ENCODE measurements around the gene XRRA1. TPM values are rescaled to one million over a fixed set of nuclear protein-coding genes. Genes with fewer than 3 reads are reported as not detected.

The XRRA1 gene
- total and polyA plus RNA-seq, 2 of the 4 experiments (the other 2 are of a cell fraction), result 5.4 to 6.3 TPM

- no peaks in the 10 kb centered on the region for H3K27me3 ChIP-seq (ENCODE audit: control insufficient read depth, insufficient read depth, low read length)
- ChIA-PET CTCF (no interaction called here), POLR2A (ENCODE audit: unreplicated experiment) (no interaction called here)
- H3K9me3 ChIP-seq (ENCODE audit: control insufficient read depth, insufficient read depth, low read length), result no peaks in the 10 kb centered on the region
- H4K20me1 ChIP-seq (ENCODE audit: insufficient read depth, low read length), result peaks cover 8% of the 10 kb centered on the region; the same call in 1 of the 2 replicates
- 60% methylated on average over 1 of the region's 7 CpGs; no CpG with 5 or more reads in 1 of the 2 experiments for WGBS, 2 experiments (ENCODE audit: extremely low coverage in 2 of 2, insufficient read length in 1 of 2)
- H3K36me3 ChIP-seq (ENCODE audit: control insufficient read depth, insufficient read depth, low read length), result peaks cover 29% of the 10 kb centered on the region
- intact Hi-C loops (cut with micrococcal nuclease) (no loop called here), dilution Hi-C loops (cut with HindIII; ENCODE audit: low sequenced_read_pairs, unreplicated experiment) (no loop called here), in situ Hi-C loops (cut with MboI; ENCODE audit: low sequenced_read_pairs) (loop anchor here (25.0 kb wide), 1 partner anchor 237 kb away; no protein-coding TSS in a partner anchor)
- peak overlapping the region; percentile 63; the same call in 2 of the 3 replicates for H2BK15ac ChIP-seq (ENCODE audit: low read depth, low read length)
- peaks cover 9% of the 10 kb centered on the region for H3K4me1 ChIP-seq (ENCODE audit: control insufficient read depth, insufficient read depth, low read length)
- no peak overlapping the region; the same call in 1 of the 2 replicates for H4K5ac ChIP-seq (ENCODE audit: low read depth, low read length)
- peak overlapping the region; percentile 85 for H2AK9ac ChIP-seq (replicated peaks; ENCODE audit: low read depth, low read length, poor library complexity)
- H2BK5ac ChIP-seq (ENCODE audit: low read depth, low read length, poor library complexity, severe bottlenecking), result peak overlapping the region; percentile 75
- peak; percentile 84 for DNase-seq
- peak overlapping the region; percentile 41 for H3K56ac ChIP-seq (ENCODE audit: extremely low read depth, insufficient read depth, low read length)
- peak overlapping the region; percentile 92 for H2AK5ac ChIP-seq (ENCODE audit: low read depth, low read length)
- peaks cover 27% of the 10 kb centered on the region for H3K9me1 ChIP-seq (ENCODE audit: insufficient read depth, low read length)
- peak overlapping the region; percentile 71; the same call in 1 of the 2 replicates for H3K18ac ChIP-seq (ENCODE audit: low read depth, low read length)
- no peak overlapping the region for H3K4me3 ChIP-seq (ENCODE audit: insufficient read depth, low read depth, low read length)
- no peak overlapping the region for H3K9ac ChIP-seq (ENCODE audit: low read depth, low read length)
- H2BK20ac ChIP-seq (ENCODE audit: low read depth, low read length), result peak overlapping the region; percentile 79
- ATAC-seq (ENCODE audit: low read depth), result peak; percentile 89
- peak overlapping the region; percentile 81 for H2AFZ ChIP-seq (replicated peaks; ENCODE audit: low read length, poor library complexity)
- H3K4me2 ChIP-seq (ENCODE audit: low read depth, low read length), result peak overlapping the region; percentile 59
- peak overlapping the region; percentile 5 to 79; a peak in 2 of 4 replicates for H4K8ac ChIP-seq (ENCODE audit: low read depth in 2 of 2, low read length in 2 of 2)
- peak overlapping the region; percentile 80 for H4K91ac ChIP-seq (ENCODE audit: insufficient read depth, low read depth, low read length)
- H3K79me1 ChIP-seq (ENCODE audit: low read depth in 1 of 2, low read length in 2 of 2), result peaks cover 5 to 21% of the 10 kb centered on the region in 2 experiments
- peak overlapping the region; percentile 90 for H3K4ac ChIP-seq (ENCODE audit: low read depth, low read length)
- H3K27ac ChIP-seq (ENCODE audit: insufficient read depth, low read length), result peak overlapping the region; percentile 40
- H2BK120ac ChIP-seq (ENCODE audit: low read depth, low read length), result peak overlapping the region; percentile 96
- no TSS peak for BruUV-seq (replicated peaks)
- H3K23ac ChIP-seq (ENCODE audit: low read depth, low read length), result peak overlapping the region; percentile 77; the same call in 1 of the 2 replicates
- peak overlapping the region; percentile 79 for H3K14ac ChIP-seq (replicated peaks; ENCODE audit: low read depth, low read length)
- TF ChIP-seq MXI1 (IDR thresholded peaks at IDR 0.05; ENCODE audit: borderline replicate concordance, low read depth, low read length) (no peak), RCOR1 (IDR thresholded peaks at IDR 0.05; ENCODE audit: insufficient replicate concordance, low read length) (no peak), CTCF (conservative IDR thresholded peaks at IDR 0.05; ENCODE audit: low read depth, low read length) (no peak), CHD1 (IDR thresholded peaks at IDR 0.05; ENCODE audit: low read depth, low read length) (no peak), CEBPB (IDR thresholded peaks at IDR 0.05; ENCODE audit: low read depth, low read length) (peak; percentile 76), MAZ (IDR thresholded peaks at IDR 0.05; ENCODE audit: borderline replicate concordance, low read depth, low read length) (peak; percentile 5; the same call in 1 of the 2 replicates), POLR2A (IDR thresholded peaks at IDR 0.05; ENCODE audit: low read depth, low read length) (no peak), RAD21 (IDR thresholded peaks at IDR 0.05; ENCODE audit: low read length) (no peak), MAFK (IDR thresholded peaks at IDR 0.05; ENCODE audit: low read depth, low read length) (no peak), NFE2L2 (IDR thresholded peaks at IDR 0.05; ENCODE audit: low read depth, low read length) (no peak), SMC3 (IDR thresholded peaks at IDR 0.05; ENCODE audit: low read depth, low read length) (no peak), BHLHE40 (IDR thresholded peaks at IDR 0.05; ENCODE audit: low read depth, low read length) (peak; percentile 92), USF2 (IDR thresholded peaks at IDR 0.05; ENCODE audit: low read depth, low read length) (no peak), FOS (IDR thresholded peaks at IDR 0.05; ENCODE audit: low read depth, low read length) (peak; percentile 8; the same call in 1 of the 2 replicates)
Measured at GRCh38 chr11:74849525-74850391, 99.1 kb downstream of the XRRA1 start.
